22Rv1 (cell line): ENCODE measurements around the gene UBXN2A.

ENCODE experiments used
- CTCF ChIP-seq: fragments of 450-650 bp; IDR thresholded peaks from 2 replicates; pipeline ENCODE4 v1.5.1; 2017; ENCODE audit warnings: mild to moderate bottlenecking
- ZFX ChIP-seq: fragments of 450-650 bp; IDR thresholded peaks from 2 replicates; pipeline ENCODE4 v1.6.1; 2017; ENCODE audit warnings: antibody characterized with exemption, borderline replicate concordance

GRCh38 chr2:23943666-23944065 is 3.4 kb downstream of the UBXN2A start:
- TF ChIP-seq CTCF (no peak), ZFX (no peak)
